CD14-positive monocyte (primary cell): Measurements from ENCODE around the gene CDKN2D. TPM values are rescaled to one million over a fixed set of nuclear protein-coding genes. Genes with fewer than 3 reads are reported as not detected.

Experiments
- DNase-seq, 3 donors: peaks; one replicate each; pipeline ENCODE4 v3.0.0-alpha.2; 2011 to 2022
- H2AFZ ChIP-seq: 2 replicates; pipeline ENCODE4 v1.6.0; 2012; ENCODE audit warnings: mild to moderate bottlenecking, low read depth, low read length, inconsistent platforms; ENCODE audit not compliant: insufficient read depth, poor library complexity, severe bottlenecking
- H3K27ac ChIP-seq, 2 donors: 1 replicate in 1 of 2; 2 replicates in 1 of 2; pipeline ENCODE4 v1.5.1; 2012 to 2013; ENCODE audit warnings: low read length in 2 of 2, control low read depth in 1 of 2, inconsistent platforms in 1 of 2, low read depth in 1 of 2, mild to moderate bottlenecking in 1 of 2
- H3K27me3 ChIP-seq, 2 donors: one replicate each; pipeline versions ENCODE4 v1.6.0 to v1.6.1; 2011 to 2013; ENCODE audit warnings: low read length in 2 of 2; ENCODE audit not compliant: control insufficient read depth in 2 of 2, insufficient read depth in 2 of 2
- H3K36me3 ChIP-seq, 2 donors: replicated peaks in 1 of 2; 1 replicate in 1 of 2; 2 replicates in 1 of 2; pipeline versions ENCODE4 v1.5.1 to v1.6.1; 2012 to 2013; ENCODE audit warnings: low read length in 2 of 2, control low read depth in 1 of 2, inconsistent platforms in 1 of 2, mild to moderate bottlenecking in 1 of 2; ENCODE audit not compliant: insufficient read depth in 2 of 2, control insufficient read depth in 1 of 2
- H3K4me1 ChIP-seq, 2 donors: 1 replicate in 1 of 2; 2 replicates in 1 of 2; pipeline versions ENCODE4 v1.5.1 to v1.6.1; 2012 to 2013; ENCODE audit warnings: low read length in 2 of 2, control low read depth in 1 of 2, inconsistent platforms in 1 of 2, mild to moderate bottlenecking in 1 of 2, moderate library complexity in 1 of 2; ENCODE audit not compliant: insufficient read depth in 2 of 2, control insufficient read depth in 1 of 2
- H3K4me2 ChIP-seq: replicated peaks from 2 replicates; pipeline ENCODE3; 2012; ENCODE audit warnings: low read length, moderate library complexity, mild to moderate bottlenecking; ENCODE audit not compliant: poor library complexity, severe bottlenecking; ENCODE audit errors: extremely low read depth
- H3K4me3 ChIP-seq, 3 experiments: fragments of 200-600 bp in 1 of 3; sonication (generic) in 1 of 3; replicated peaks in 1 of 3; 1 replicate in 2 of 3; 2 replicates in 1 of 3; pipeline ENCODE4 v1.5.1; 2011 to 2013; ENCODE audit warnings: low read length in 3 of 3, mild to moderate bottlenecking in 3 of 3, control low read depth in 2 of 3, low read depth in 2 of 3, inconsistent platforms in 1 of 3, moderate library complexity in 1 of 3
- H3K79me2 ChIP-seq: 2 replicates; pipeline ENCODE4 v1.6.0; 2012; ENCODE audit warnings: mild to moderate bottlenecking, control low read depth, inconsistent platforms, low read length, moderate library complexity; ENCODE audit not compliant: insufficient read depth
- H3K9ac ChIP-seq: 2 replicates; pipeline ENCODE4 v1.6.0; 2017; ENCODE audit warnings: low read length, mild to moderate bottlenecking; ENCODE audit not compliant: insufficient read depth, poor library complexity, severe bottlenecking
- H3K9me3 ChIP-seq, 2 donors: replicated peaks in 1 of 2; 1 replicate in 1 of 2; 2 replicates in 1 of 2; pipeline versions ENCODE4 v1.5.1 to v1.6.1; 2012 to 2013; ENCODE audit warnings: low read length in 2 of 2, control low read depth in 1 of 2; ENCODE audit not compliant: control insufficient read depth in 1 of 2, insufficient read depth in 1 of 2
- H4K20me1 ChIP-seq: 2 replicates; pipeline ENCODE4 v1.6.0; 2012; ENCODE audit warnings: mild to moderate bottlenecking, low read length, control low read depth, moderate library complexity; ENCODE audit not compliant: insufficient read depth
- H3K27ac Mint-ChIP-seq, 7 donors: one replicate each; pipeline ENCODE4 v1.8.0; 2020; ENCODE audit warnings: mild to moderate bottlenecking in 7 of 7, mixed read lengths in 7 of 7, moderate library complexity in 6 of 7, inconsistent platforms in 2 of 7
- H3K27me3 Mint-ChIP-seq, 3 donors: one replicate each; pipeline ENCODE4 v1.8.0; 2021 to 2022; ENCODE audit warnings: low read depth in 3 of 3, mild to moderate bottlenecking in 3 of 3, mixed read lengths in 3 of 3, moderate library complexity in 3 of 3, inconsistent platforms in 1 of 3
- H3K36me3 Mint-ChIP-seq, 2 donors: one replicate each; pipeline ENCODE4 v1.8.0; 2020; ENCODE audit warnings: mixed read lengths in 2 of 2, inconsistent platforms in 1 of 2, mild to moderate bottlenecking in 1 of 2
- H3K4me1 Mint-ChIP-seq: one replicate; pipeline ENCODE4 v1.8.0; 2020; ENCODE audit warnings: mild to moderate bottlenecking, mixed read lengths
- H3K4me3 Mint-ChIP-seq, 2 donors: one replicate each; pipeline ENCODE4 v1.8.0; 2020; ENCODE audit warnings: mild to moderate bottlenecking in 2 of 2, mixed read lengths in 2 of 2, moderate library complexity in 1 of 2
- H3K9me3 Mint-ChIP-seq, 7 donors: one replicate each; pipeline ENCODE4 v1.8.0; 2020 to 2022; ENCODE audit warnings: mixed read lengths in 7 of 7, mild to moderate bottlenecking in 6 of 7, moderate library complexity in 6 of 7, inconsistent platforms in 2 of 7
- WGBS: methylation state at CpG from one replicate; pipeline ENCODE4 v1.1.5; 2013; ENCODE audit warnings: missing lambda C conversion rate; ENCODE audit not compliant: insufficient coverage; 5-methylcytosine and 5-hydroxymethylcytosine counted together
- intact Hi-C, 2 donors: fragments of 100-400 bp; cut with micrococcal nuclease; formaldehyde crosslinking; loops; one replicate each; pipeline versions ENCODE4 v1.15.0 to v1.15.1; 2023
- polyA plus RNA-seq, 3 donors: library from polyadenylated mRNA; depleted of rRNA in 1 of 3; unstranded in 2 of 3; stranded (reverse) in 1 of 3; fragments of 300-500 nt in 2 of 3; fragments of >200 nt in 1 of 3; fragmentation: Illumina TruSeq in 2 of 3; gene quantifications; 1 replicate in 2 of 3; 2 replicates in 1 of 3; pipeline ENCODE4 v1.2.3, GENCODE V29; 2012 to 2021
- TF ChIP-seq, protein P1 (sequence below): fragments of 200-600 bp; IDR thresholded peaks from one replicate; pipeline ENCODE4 v1.8.0; 2022; ENCODE audit warnings: antibody characterized with exemption, mild to moderate bottlenecking

CDKN2D gene
- polyA plus RNA-seq, 3 donors = 115 to 166 (median 130) TPM

DNA sequence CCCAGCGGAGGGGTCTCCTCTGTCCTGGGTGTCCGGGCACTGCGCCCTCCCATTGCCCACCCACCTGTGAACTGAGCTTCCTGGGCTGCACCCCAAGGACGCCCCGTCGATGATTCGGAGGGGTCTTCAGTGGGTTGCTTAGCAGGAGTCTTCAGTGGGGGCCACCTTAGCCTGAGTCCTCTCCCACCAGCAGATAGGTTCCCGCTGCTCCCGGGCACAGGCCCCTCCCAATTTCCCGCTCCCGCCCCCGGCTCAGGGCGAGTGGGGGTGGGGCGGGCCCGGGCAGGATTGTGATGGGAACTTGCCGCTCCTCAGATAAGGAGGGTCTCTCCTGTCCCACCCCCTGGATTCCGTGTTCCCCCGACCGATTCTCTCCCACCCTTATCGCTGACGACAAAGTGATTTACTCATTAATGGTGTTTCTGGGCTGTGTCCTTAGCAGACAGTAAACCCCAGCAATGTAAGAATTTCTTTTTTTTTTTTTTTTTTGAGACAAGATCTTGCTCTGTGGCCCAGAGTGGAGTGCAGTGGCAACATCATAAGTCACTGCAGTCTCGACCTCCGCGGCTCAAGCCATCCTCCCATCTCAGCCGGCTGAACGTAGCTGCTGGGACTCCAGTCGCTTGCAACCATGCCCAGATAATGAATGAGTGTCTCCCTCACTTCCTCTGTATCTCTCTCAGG, 50.9 kb downstream of the CDKN2D start:
- Histone ChIP-seq H3K27me3 (peaks cover 48 to 77% of the 10 kb centered on the region in 2 donors), H3K9ac (no peak overlapping the region), H3K36me3 (no peaks in the 10 kb centered on the region), H3K9me3 (peaks cover 0 to 44% of the 10 kb centered on the region in 2 donors), H3K4me1 (peaks cover 16 to 33% of the 10 kb centered on the region in 2 donors), H3K4me2 (peak overlapping the region; percentile 46), H3K4me3 (no peak overlapping the region), H3K79me2 (no peaks in the 10 kb centered on the region), H4K20me1 (no peaks in the 10 kb centered on the region), H2AFZ (no peak overlapping the region), H3K27ac (no peak overlapping the region)
- DNase-seq = peak in 1 of 3 donors; percentile 7
- TF ChIP-seq, protein P1, sequence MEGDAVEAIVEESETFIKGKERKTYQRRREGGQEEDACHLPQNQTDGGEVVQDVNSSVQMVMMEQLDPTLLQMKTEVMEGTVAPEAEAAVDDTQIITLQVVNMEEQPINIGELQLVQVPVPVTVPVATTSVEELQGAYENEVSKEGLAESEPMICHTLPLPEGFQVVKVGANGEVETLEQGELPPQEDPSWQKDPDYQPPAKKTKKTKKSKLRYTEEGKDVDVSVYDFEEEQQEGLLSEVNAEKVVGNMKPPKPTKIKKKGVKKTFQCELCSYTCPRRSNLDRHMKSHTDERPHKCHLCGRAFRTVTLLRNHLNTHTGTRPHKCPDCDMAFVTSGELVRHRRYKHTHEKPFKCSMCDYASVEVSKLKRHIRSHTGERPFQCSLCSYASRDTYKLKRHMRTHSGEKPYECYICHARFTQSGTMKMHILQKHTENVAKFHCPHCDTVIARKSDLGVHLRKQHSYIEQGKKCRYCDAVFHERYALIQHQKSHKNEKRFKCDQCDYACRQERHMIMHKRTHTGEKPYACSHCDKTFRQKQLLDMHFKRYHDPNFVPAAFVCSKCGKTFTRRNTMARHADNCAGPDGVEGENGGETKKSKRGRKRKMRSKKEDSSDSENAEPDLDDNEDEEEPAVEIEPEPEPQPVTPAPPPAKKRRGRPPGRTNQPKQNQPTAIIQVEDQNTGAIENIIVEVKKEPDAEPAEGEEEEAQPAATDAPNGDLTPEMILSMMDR = no peak
- Mint-ChIP-seq H3K4me1 (peaks cover 29% of the 10 kb centered on the region), H3K36me3 (peaks cover 3 to 21% of the 10 kb centered on the region in 2 donors), H3K27me3 (peaks cover 66 to 86% (median 75%) of the 10 kb centered on the region in 3 donors), H3K27ac (peak overlapping the region in 1 of 7 donors; percentile 38), H3K9me3 (peaks cover 0 to 24% (median 16%) of the 10 kb centered on the region in 7 donors), H3K4me3 (peak overlapping the region; percentile 55 to 86)
- WGBS = 0% methylated on average over 12 of the region's 27 CpGs
- intact Hi-C loops = no loop called here

DNA sequence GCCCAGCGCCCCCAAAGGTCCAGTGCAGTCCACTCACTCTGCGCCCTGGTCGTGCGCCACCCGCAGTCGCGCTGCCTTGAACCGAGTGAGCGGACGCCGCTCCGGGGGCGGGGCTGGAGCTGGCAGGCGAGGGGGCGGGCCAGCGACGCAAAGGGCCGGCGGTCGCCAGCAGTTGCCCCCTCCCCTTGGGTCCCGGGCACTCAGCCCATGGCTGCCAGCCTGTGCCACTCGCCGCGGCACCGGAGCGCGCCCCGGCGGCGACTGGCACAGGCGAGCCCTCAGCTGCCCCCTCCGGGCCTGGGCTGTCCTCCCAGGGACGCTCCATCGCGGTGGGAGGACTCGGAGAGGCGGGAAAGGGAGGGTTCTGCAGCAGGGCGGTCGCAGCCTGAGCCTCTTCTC, 51.4 kb downstream of the CDKN2D start, which contains the start of gene S1PR5:
S1PR5 (minus strand) TSS at position 87 of the 399 bp plus-strand sequence. CDS start 2,436 bp downstream, outside the sequence.
- no peaks in the 10 kb centered on the region for H3K36me3 ChIP-seq
- H3K4me3 ChIP-seq = no peak within 1 kb of the TSS
- H3K4me3 Mint-ChIP-seq = peak within 1 kb of the TSS; percentile 64 to 86
- H3K27ac Mint-ChIP-seq = peak within 1 kb of the TSS in 1 of 7 donors; percentile 38
- H3K36me3 Mint-ChIP-seq = peaks cover 3 to 22% of the 10 kb centered on the region in 2 donors
- intact Hi-C loops = no loop called here
- DNase-seq = no peak
- H3K9ac ChIP-seq = no peak within 1 kb of the TSS
- H3K79me2 ChIP-seq = no peaks in the 10 kb centered on the region
- H3K4me2 ChIP-seq = peak within 1 kb of the TSS; percentile 46
- H3K9me3 ChIP-seq = peaks cover 0 to 44% of the 10 kb centered on the region in 2 donors
- peaks cover 67 to 91% (median 76%) of the 10 kb centered on the region in 3 donors for H3K27me3 Mint-ChIP-seq
- 3% methylated on average over 39 of the region's 39 CpGs for WGBS
- no peaks in the 10 kb centered on the region for H4K20me1 ChIP-seq
- H3K4me1 Mint-ChIP-seq = peaks cover 30% of the 10 kb centered on the region
- peaks cover 0 to 24% (median 16%) of the 10 kb centered on the region in 7 donors for H3K9me3 Mint-ChIP-seq
- peaks cover 50 to 78% of the 10 kb centered on the region in 2 donors for H3K27me3 ChIP-seq
- no peak within 1 kb of the TSS for H2AFZ ChIP-seq
- TF ChIP-seq, protein P1 = no peak
- H3K4me1 ChIP-seq = peaks cover 18 to 35% of the 10 kb centered on the region in 2 donors
- no peak within 1 kb of the TSS for H3K27ac ChIP-seq
